GM03348 (cell line): ENCODE results near the gene SCMH1.
"Not testable (repeated sequence)": the region's sequence is repeated elsewhere in the genome, so short reads cannot be mapped to it uniquely, and the experiment has no call there.

Source experiments
- DNase-seq: peaks from one replicate; pipeline ENCODE4 v3.0.0; 2012; ENCODE audit warnings: low spot score

The SCMH1 gene

DNA sequence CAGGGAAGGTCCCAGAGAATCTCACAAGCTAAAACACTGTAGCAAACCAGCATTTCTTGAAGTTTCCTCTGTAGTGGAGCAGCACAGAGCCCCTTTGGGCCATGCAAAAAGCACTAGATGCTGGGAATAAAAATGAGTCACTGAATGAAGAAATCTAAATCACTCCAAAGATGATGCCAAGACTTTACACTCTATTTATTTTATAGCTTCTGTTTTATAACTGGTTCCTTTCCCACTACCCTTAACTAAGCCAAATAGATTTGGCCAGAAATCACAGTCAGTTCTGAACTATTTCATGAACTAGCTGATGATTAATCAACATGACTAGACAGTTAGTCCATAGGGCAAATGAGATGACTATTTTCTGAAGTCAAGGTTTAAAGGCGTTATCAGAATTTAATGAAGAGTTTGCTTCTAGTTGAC is 89.5 kb downstream of the SCMH1 start:
- peak; percentile 68 for DNase-seq

DNA sequence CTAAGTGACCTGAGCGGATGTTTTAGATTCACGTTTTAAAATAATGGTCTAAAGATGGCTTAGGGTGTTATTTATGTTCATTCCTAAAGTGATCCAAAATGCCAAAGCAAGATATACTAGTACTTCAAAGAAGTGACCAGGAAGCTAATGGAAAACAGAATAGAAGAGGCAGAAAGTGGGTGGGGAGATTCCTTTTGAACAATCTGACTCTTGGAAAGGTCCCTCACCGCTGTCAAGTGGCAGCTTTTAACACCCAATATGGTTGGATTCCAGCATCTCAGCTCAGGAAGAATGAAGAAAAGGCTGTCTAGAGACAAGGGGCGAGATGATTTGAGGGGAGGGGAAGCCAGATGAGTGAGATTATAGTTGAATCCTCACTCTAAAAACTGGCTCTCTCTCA is 90.3 kb downstream of the SCMH1 start:
- DNase-seq, result peak; percentile 21

DNA sequence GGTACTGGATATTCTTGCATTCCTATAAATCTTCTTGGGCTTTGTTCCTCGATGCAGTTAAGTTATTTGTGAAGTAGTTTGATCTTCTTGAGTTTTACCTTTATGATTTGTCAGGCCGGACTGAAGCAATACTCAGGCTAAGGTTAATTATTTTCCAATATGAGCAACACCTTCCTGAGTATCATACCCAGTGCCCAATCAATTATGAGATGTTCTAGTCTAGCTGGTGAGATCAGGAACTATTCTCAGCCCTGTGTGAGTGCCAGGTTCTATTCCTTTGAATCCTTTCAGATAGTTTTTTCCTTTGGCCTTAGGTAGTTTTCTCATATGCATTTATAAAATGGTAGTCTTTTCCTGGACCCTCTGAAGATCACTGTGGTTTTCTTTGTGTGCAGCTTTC is 92.5 kb downstream of the SCMH1 start:
- no peak for DNase-seq

DNA sequence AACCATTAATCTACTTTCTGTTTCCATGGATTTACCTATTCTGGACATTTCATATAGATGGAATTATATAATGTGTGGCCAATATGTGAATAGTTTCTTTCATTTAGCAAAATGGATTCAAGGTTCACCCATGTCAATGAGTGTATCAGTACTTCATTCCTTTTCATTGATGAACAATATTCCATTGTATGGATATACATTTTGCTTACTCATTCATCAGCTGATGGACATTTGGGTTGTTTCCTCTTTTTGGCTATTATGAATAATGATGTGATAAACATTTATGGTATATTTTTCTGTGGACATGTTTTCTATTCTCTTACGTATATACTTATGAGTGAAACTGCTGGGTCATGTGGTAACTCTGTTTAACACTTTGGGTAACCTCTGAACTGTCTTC is 97.8 kb downstream of the SCMH1 start:
- DNase-seq, result no peak

DNA sequence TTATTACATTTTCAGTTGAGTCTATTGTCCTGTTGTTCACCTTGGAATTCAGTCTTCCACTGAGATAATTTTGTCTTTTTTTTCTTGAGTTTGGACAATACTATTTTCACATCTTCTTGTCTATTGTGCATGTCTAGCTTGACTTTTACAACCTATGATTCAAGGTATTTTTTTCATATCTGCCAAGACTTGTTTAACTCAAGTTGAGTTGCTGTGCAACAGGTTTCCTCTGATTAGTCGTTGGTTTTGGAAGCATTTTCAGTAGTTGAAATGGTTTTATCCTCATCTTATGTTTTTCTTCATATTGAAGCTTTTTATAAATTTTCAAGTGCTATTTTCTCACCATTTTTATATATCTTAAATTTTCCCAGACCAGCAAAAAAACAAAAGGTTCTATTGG is 103.6 kb downstream of the SCMH1 start:
- DNase-seq, result no peak

DNA sequence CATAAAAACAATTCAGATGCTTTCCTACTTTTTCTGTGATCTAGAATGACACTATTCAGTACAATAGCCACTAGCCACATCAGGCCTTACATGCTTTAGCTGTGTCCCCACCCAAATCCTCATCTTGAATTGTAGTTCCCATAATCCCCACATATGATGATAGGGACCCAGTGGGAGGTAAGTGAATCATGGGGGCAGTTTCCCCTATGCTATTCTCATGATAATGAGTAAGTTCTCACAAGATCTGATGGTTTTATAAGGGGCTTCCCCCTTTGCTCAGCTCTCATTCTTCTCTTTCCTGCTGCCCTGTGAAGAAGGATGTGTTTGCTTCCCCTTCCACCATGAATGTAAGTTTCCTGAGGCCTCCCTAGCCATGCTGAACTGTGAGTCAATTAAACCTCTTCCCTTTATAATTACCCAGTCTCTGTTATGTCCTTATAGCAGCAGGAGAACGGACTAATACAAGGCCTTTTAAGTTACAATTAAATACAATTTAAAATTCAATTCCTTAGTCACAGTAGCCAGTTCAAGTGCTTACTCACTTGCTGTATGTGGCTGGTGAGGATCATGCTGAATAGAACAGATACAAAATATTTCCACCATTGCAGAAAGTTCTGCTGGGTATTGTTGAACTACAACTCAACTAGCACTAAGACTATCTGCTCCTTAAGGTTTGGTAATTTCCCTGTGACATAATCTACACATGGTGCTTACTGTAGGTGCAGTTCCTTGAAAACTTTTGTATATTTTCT is 106.7 kb downstream of the SCMH1 start:
- no peak for DNase-seq

DNA sequence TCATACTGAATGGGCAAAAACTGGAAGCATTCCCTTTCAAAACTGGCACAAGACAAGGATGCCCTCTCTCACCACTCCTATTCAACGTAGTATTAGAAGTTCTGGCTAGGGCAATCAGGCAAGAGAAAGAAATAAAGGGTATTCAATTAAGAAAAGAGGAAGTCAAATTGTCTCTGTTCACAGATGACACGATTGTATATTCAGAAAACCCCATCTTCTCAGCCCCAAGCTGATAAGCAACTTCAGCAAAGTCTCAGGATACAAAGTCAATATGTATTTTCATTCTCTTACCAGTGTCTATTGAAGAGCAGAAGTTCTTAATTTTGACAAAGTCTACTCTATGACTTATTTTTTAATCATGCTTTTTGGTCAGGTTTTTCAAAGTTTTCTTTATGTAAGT is 107.8 kb downstream of the SCMH1 start:
- not testable (repeated sequence) for DNase-seq

DNA sequence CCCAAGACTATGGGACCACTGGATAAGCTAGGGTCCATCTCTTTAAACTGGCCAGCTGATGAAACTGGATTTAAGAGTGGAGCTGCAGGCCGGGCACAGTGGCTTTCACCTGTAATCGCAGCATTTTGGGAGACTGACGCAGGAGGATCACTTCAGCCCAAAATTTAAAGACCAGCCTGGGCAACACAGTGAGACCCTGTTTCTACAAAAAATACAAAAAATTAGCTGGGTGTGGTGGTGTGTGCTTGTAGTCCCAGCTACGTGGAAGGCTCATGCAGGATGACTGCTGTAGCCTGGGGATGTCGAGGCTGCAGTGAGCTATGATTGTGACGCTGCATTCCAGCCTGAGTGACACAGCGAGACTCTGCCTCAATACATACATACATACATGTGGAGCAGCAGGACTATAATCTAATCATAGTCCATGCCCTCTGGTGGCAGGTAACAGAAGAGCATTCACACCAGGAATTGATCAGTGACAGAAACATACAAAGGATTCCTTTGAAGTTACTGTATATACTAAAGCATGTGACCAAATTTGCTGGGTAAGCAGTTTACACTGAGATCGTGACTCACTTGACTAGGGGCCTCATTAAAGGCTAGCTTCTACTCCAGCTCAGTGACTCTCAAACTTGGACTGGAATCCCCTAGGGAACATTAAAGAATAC is 119.1 kb downstream of the SCMH1 start:
- DNase-seq, result peak; percentile 63

DNA sequence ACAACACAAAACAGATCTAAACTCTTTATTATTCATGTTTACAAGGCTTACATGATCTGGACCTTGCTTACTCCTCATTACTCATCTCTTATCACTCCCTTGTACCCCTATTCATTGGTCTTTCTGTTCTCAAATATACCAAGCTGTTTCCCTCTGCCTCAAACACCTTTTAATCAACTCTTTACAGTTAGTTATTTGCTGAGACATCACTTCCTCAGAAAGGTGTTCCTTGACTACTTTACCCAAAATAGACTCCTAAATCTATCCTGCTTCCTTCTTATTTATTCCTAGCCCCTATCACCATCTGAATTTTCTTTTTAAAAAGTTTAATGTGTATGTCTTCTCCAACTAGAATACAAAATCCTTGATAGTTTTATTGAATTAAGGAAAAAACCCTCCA is 120.0 kb downstream of the SCMH1 start:
- no peak for DNase-seq

DNA sequence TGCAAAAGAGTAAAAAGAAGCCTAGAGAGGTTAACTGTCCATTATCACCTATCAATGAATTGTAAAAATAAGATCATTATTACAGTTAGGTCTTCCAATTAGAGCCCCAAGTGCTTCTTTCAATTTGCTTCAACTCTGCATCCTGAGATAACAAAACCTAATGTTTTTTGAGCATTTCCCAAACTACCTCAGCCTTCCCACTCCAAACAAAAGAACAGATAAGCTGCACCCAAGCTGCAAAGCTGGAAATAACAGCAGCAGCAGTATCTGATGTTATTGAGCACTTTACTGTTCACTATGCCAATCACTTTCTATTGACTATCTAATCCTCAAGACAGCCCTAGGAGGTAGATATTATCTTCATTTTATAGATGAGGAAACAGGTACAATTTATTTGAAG is 123.5 kb downstream of the SCMH1 start:
- DNase-seq, result no peak

DNA sequence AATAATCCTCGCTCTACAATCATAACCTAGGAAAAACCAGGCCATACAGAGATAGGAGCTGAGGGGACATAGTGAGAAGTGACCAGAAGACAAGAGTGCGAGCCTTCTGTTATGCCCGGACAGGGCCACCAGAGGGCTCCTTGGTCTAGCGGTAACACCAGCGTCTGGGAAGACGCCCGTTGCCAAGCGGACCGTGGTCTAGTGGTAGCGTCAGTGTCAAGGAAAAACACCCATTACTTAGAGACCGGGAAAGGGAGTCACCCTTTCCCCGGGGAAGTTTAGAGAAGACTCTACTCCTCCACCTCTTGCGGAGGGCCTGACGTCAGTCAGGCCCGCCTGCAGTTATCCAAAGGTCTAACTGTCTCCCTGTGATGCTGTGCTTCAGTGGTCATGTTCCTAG is 124.9 kb downstream of the SCMH1 start:
- not testable (repeated sequence) for DNase-seq

DNA sequence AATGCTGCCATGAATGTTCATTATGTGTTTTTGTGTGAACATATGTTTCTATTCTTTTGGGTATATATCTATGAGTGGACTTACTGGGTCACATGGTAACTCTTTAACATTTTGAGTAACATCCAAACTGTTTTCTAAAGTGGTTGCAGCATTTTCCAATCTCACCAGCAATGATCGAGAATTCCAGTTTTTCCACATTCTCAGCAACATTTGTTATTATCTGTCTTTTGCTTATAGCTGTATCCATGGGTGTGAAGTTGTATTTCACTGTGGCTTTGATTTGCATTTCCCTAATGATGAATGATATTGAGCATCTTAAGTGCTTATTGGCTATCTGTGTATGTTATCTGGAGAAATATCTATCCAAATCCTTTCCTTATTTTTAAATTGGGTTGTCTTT is 131.4 kb downstream of the SCMH1 start:
- DNase-seq, result no peak

DNA sequence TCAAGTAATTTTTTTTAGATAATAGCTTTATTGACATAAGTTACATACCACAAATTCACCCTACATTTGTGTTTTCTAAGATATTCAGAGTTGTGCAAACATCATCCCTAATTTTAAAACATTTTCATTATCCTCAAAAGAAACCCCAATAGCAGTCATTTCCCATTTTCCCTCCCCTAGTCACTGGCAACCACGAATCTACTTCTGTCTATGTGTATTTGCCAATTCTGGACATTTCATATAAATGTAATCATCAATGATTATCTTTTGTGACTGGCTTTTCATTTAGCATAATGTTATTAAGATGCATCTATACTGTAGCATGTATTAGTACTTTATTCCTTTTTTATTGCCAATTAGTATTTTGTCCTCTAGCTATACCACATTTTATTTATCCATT is 131.8 kb downstream of the SCMH1 start:
- no peak for DNase-seq

DNA sequence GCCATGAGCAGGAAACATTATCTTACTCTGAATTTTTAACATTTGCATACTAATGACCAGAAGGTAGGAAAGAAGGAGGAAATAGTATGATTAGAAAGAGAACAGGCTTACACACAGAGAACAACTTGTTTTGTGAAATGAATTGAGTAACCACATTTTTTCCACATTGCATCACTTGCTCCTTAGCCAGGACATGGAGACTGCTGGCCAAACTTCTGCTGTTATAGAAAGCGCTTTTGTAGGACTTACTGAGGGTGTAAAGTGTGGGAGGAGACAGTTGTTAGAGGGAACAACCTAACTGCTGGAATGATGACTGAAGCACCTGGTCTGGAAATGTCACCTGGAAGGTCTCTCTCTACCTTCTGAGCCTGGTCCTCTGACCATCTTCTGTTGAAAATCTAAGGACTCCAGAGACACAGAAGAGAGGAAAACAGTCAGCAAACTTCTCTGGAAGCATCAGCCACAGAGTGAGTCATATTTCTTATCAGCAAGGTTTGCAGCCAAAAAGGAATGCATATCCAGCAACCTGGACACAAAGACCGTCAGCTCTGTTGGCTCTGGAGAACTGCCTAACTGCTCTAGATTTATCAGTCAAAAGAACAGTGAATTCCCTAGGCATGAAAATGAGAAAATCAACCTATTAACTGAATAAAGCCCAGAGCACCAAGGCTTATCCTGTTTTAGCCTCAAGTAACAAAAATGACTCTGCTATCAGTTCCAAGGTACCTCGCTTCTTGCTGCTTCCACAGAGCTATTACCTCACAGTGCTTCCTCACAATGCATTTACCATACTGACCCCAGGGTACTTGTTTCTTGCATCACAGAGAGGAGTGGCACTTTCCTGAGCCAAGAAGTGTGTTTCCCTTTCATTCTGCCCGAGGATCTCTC is 132.6 kb downstream of the SCMH1 start:
- DNase-seq, result peak; percentile 74

DNA sequence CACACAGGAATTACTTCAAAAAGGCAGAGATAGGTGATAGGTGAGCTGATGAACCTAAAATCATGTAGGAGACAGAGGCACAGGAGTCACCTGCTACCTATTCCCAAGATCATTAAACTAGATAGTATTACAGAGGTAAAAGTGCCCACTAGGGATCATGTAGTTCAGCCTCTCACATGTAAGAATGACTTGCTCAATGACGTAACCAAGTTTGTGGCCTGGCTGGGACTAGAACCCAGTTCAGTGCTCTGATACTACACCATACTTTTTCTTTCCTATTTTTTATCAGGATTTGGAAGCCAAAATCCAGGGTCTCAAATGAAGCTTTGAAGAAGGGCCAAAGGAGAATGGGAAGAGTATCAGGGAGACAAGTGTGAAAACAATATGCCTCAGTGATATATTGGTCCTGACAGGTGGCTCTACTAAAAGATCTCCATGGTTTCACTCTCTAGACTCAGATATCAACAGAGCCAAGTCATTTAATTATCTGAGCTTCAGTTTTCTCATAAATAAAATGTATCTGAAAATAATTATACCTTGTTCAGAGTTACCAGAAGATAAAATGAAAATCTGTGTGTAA is 133.3 kb downstream of the SCMH1 start:
- DNase-seq, result peak; percentile 11

DNA sequence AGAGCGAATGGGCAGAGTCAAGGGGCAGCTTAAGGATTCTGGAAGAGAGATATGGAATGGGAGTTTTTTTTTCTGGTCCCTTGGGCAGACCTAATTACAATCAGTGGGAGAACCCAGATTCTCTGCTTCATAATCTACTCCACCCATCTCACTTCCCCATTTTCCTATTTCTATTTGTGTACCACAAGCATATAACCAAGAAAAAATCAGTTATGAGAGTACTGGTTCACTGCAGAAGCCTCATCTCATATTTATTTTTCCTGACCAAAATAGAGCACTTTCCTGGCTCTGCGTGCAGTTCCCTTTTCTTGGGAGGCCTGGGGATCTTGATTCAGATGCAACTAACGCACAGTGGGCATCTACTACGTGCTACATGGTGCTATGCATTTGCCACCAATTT is 138.3 kb downstream of the SCMH1 start:
- DNase-seq, result no peak

DNA sequence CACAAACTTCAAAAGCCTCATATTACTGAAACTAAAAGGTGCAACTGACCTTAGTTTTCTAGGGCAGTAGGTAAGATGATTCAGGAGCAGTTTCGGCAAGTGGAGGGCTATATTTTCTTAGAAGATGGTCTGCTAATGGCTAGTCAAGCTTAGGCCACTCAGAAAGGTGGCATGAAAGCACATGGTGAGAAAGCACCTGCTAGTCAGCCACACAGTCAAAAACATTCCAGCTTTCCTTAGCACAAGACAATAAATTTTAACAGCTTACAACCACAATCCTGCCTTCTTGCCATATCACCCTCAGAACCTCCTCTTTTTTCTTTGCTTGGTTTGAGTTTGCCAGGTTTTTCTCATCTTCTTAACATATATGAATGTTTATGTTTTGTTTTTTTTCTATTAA is 139.5 kb downstream of the SCMH1 start:
- no peak for DNase-seq

DNA sequence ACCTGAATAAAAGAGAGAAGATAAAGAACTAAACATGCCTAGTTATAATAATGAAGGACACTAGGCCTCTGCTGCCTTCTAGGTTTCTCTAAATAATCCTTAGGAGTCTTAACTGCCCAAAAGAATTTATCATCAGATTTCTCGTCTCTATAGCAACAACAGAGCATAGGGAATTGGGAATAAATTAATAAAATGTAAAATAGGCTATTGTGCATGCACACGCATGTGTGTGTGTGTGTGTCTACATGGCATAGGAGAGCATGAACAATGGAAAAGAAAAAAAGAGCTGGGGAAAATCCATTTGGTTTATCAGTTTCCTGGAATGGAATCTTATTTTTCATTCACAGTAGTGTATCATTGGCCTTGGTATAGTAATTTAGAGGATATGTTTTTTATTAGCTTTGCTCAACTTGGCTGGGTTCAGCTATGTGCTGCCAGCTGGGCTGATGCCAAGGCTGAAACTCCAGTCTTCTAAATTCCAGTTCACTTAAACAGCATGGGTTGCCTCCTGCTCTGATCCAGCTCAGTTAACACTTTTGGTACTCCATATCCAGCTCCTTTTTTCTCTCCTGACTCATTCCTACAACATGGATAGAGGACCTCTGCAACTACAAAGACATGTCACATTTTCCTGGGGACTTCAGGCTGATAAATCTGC is 140.0 kb downstream of the SCMH1 start:
- DNase-seq, result peak; percentile 82

DNA sequence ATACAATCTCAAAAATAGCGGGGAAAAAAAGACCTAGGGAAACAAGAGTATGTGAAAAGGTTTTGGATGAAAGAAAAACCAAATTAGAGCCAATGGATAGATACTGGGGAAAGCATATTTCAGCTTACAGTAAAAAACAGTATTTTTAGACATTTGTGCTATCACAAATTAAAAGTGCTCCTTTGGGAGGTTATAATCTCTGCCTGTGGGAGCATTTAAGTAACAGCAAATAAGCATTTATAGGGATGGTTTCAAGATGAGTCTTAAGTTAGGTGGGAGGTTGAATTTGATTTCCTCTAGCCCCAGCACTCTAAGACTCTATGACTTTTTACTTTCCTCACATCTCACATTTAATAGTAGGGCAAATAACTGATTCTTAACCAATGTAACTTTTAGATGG is 141.0 kb downstream of the SCMH1 start:
- no peak for DNase-seq

DNA sequence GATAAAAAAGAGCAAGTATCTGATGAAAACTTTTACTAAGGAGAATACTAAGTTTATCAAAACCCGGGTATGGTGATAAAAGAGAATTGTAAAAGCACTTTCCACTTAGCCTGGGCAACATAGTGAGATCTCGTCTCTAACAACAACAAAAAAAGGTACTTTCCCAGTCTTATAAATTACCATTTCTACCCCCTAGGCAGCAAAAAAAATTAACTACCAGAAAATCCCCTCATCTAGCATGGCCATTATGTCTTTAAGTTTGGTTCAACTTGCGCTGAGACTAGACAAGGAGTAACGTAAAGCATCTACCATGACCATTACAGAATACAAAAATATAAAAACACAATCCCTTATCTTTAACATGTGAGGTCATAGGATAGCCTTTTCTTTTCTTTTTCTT is 141.9 kb downstream of the SCMH1 start:
- DNase-seq, result no peak

DNA sequence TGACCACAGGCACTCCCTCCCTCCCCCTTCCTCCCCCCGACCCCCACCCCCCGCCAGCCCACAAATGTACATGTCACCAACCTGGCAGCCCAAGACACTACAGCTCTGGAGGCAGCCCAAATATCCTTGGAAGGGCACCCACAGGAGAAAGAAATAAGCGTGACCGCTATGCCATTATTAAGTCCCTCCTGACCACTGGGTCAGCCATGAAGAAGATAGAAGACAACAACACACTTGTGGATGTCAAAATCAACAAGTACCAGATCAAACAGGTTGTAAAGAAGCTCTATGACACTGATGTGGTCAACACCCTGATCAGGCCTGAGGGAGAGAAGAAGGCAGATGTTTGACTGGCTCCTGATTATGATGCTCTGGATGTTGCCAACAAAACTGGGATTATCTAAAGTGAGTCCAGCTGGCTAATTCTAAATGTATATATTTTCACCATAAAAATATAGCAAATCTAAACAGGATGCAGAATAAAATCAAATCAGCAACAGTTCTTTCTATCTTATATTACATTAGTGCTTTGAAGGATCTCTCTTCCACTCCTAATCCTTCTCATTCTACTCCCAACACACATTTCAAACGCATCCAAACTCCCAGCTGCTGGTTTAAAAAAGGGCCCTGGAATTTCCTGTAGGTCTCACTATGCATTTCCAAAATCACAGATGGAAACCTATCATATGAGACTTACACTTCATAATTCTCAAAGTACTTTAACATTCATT is 143.2 kb downstream of the SCMH1 start:
- DNase-seq, result no peak
